GM18868 (cell line): Measurements from ENCODE around the gene TGFB1.
"Not testable (repeated sequence)": the region's sequence is repeated elsewhere in the genome, so short reads cannot be mapped to it uniquely, and the experiment has no call there.

ENCODE experiments used
- ATAC-seq: cut with Tn5 transposase; IDR thresholded peaks from one replicate; pipeline ENCODE4 v1.9.1; 2021; ENCODE audit warnings: mild to moderate bottlenecking, moderate library complexity; ENCODE audit not compliant: unreplicated experiment

TGFB1 gene

GRCh38 chr19:41304706-41305483 lies 48.8 kb downstream of the TGFB1 start:
- no peak for ATAC-seq

GRCh38 chr19:41303954-41304353 lies 49.8 kb downstream of the TGFB1 start:
- ATAC-seq, result no peak

- ATAC-seq, result no peak
These were observed 50.9 kb downstream of the TGFB1 start for GRCh38 chr19:41302624-41303351.

GRCh38 chr19:41300555-41300954 lies 53.2 kb downstream of the TGFB1 start:
- ATAC-seq, result no peak

GRCh38 chr19:41299755-41300089 lies 54.0 kb downstream of the TGFB1 start:
- no peak for ATAC-seq

- no peak for ATAC-seq
These were observed 54.5 kb downstream of the TGFB1 start for GRCh38 chr19:41299046-41299754.

- ATAC-seq, result no peak
These were observed 55.3 kb downstream of the TGFB1 start for GRCh38 chr19:41298348-41298964.

GRCh38 chr19:41297628-41298347 lies 55.9 kb downstream of the TGFB1 start:
- peak; percentile 85 for ATAC-seq

- ATAC-seq, result no peak
These were observed 57.3 kb downstream of the TGFB1 start for GRCh38 chr19:41296433-41296871.

GRCh38 chr19:41295499-41295898 lies 58.2 kb downstream of the TGFB1 start:
- no peak for ATAC-seq

GRCh38 chr19:41294393-41294792 lies 59.3 kb downstream of the TGFB1 start:
- ATAC-seq, result no peak

- ATAC-seq, result not testable (repeated sequence)
These were observed 63.9 kb downstream of the TGFB1 start for GRCh38 chr19:41289814-41290213.

GRCh38 chr19:41288673-41289530 lies 64.8 kb downstream of the TGFB1 start:
- ATAC-seq, result no peak
